ENCODE data around the gene MLXIP.

The MLXIP gene

DNA sequence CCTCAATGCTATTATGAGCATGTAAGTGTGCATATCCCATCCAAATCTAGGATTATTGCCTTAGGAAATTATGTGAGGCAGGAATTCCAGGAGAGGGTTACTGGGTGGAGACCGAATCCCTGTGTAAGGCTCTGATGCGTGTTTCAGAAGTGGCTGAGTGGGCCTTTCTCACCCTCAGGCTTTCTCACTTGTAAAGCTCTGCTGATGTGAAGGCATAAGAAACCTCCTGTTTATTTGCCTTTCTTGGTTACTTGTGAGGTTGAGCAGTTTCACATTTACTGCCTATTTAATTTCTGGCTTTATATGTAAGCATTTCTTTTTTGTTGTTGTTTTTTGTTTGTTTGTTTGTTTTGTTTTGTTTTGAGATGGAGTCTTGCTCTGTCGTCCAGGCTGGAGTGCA, 84.4 kb downstream of the MLXIP start:
- DNase-seq (ENCODE audit: low read depth) = no peak
- TF ChIP-seq, protein P1, sequence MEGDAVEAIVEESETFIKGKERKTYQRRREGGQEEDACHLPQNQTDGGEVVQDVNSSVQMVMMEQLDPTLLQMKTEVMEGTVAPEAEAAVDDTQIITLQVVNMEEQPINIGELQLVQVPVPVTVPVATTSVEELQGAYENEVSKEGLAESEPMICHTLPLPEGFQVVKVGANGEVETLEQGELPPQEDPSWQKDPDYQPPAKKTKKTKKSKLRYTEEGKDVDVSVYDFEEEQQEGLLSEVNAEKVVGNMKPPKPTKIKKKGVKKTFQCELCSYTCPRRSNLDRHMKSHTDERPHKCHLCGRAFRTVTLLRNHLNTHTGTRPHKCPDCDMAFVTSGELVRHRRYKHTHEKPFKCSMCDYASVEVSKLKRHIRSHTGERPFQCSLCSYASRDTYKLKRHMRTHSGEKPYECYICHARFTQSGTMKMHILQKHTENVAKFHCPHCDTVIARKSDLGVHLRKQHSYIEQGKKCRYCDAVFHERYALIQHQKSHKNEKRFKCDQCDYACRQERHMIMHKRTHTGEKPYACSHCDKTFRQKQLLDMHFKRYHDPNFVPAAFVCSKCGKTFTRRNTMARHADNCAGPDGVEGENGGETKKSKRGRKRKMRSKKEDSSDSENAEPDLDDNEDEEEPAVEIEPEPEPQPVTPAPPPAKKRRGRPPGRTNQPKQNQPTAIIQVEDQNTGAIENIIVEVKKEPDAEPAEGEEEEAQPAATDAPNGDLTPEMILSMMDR (IDR thresholded peaks at IDR 0.05; ENCODE audit: insufficient read depth, low read depth, low read length, missing control alignments) = no peak
- H3K4me3 ChIP-seq (ENCODE audit: low read depth, low read length) = no peak overlapping the region

DNA sequence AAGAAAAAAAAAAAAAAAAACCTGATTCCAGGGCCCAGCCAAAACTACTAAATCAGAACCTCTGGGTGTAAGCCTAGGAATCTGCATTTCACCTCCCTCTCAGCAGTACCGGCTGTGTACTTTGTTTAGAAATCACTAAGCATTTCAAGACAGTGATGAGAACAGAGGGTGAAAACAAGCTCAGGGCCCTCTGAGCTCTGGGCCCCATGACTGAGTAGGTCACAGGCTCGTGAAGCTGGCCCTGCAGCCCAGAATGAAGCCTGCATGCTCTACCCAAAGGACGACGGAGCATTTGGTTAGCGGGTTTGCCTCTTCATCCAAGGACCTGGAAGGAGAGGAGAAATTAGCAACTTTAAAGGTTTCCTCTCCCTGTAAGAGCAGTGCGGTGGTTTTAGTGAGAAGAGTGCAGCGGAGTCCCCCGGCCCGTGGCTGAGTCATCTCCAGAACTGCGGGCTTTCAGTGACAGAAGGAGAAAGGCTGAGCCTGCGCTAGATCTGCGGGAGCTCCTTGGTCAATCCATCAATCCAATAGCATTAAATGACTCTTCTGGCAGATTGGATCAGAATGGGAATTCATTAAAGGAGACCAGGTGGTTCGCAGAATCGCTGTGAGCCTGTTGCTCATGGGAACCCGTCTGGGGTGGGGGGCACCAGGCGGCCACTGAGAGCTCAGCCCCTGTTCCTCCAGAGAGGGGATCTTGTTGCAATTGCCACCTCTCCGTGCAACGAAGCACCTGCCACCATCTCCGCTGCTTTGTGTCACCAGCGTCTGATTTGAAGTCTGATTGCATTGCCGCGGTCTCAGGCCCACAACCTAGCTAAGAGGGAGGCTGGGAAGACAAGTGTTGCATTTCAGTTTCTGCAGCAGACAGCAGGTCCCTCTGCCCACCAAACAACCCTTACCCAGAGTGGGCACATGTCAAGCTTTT, 88.1 kb downstream of the MLXIP start:
- TF ChIP-seq, protein P1 (IDR thresholded peaks at IDR 0.05; ENCODE audit: insufficient read depth, low read depth, low read length, missing control alignments) = no peak
- H3K4me3 ChIP-seq (ENCODE audit: low read depth, low read length) = no peak overlapping the region
- peak; percentile 72 for DNase-seq (ENCODE audit: low read depth)

DNA sequence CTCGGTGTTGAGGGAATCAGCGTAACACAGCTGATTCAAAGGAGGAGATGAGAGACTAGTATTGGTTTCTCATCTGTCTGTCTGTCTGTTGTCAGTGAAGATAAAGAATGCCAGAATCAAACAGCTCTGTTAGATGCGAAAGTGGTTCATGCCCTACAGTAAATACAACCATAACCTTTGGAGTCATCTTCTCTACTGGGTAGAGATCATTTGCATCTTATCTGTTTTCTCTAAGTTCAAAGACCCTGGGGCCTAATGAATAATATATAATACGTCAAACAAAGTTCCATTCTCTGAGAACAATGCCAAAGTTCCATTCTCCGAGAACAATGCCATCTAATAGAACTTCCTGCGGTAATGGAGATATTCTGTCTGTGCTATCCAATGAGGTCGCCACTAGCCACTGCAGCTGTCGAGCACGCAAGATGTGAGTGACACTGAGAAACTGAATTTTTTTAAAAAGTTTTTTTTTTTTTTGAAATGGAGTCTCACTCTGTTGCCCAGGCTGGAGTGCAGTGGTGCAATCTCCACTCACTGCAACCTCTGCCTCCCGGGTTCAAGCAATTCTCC, 88.9 kb downstream of the MLXIP start:
- no peak overlapping the region for H3K4me3 ChIP-seq (ENCODE audit: low read depth, low read length)
- DNase-seq (ENCODE audit: low read depth) = no peak
- TF ChIP-seq, protein P1 (IDR thresholded peaks at IDR 0.05; ENCODE audit: insufficient read depth, low read depth, low read length, missing control alignments) = no peak

DNA sequence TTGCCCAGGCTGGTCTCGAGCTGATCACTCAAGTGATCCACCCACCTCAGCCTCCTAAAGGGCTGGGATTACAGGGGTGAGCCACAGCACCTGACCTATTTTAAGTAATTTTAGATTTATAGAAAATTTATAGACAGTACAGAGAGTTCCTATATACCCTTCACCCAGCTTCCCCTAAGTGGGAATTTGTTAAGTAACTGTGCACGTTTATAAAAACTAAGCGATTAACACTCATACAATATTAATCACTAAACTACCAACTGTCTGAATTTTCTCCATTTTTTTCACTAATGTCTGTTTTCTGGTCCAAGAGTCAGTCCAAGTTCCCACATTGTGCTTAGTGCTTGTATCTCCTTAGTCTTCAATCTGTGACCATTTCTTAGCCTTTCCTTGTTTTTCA, 89.9 kb downstream of the MLXIP start:
- no peak for DNase-seq (ENCODE audit: low read depth)
- no peak overlapping the region for H3K4me3 ChIP-seq (ENCODE audit: low read depth, low read length)
- TF ChIP-seq, protein P1 (IDR thresholded peaks at IDR 0.05; ENCODE audit: insufficient read depth, low read depth, low read length, missing control alignments) = no peak

DNA sequence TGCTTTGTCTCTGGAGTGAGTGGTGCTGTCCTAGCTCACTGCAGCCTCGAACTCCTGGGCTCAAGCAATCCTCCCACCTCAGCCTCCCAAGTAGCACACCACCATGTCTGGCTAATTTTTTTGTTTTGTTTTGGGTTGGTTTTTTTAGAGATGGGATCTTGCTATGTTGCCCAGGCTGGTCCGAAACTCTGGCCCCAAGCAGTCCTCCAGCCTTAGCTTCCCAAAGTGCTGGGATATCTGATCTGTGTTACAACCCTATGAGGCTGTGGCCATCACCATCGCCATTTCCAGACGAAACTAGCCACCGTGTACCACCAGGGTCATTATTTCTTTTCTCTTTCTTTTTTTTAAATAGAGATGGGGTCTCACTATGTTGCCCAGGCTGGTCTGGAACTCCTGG, 92.8 kb downstream of the MLXIP start:
- no peak for DNase-seq (ENCODE audit: low read depth)
- H3K4me3 ChIP-seq (ENCODE audit: low read depth, low read length) = no peak overlapping the region
- TF ChIP-seq, protein P1 (IDR thresholded peaks at IDR 0.05; ENCODE audit: insufficient read depth, low read depth, low read length, missing control alignments) = no peak

DNA sequence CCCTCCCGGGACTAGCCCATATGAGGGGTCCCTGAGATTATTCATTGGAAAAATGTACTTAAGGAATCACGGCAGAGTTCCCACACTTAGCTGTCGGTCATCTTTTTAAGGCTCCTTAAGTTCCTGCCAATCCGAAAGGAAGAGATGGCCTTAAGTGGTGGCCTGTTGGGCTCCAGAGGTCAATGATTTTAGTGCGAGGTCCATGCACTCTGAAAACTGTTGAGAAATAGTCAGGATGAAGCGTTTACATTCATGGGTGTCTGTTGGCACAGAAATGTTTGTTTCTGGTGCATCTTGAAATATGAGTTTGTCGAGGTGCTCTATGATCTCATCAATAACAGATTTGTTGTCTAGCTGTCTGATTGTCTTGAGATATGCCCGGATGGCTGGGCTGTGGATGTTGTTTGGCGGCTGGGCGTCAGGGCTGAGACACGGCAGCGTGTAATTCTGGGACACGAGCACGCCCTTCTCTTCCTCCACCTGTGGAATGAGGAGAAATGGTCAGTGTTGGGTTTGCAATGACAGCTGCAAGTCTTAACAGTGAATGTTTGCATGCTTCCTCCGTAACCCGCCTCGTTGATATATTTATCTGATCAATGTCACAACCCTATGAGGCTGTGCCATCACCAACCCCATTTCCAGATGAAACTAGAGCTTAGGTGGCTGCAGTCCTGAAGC, 93.8 kb downstream of the MLXIP start:
- DNase-seq (ENCODE audit: low read depth) = no peak
- TF ChIP-seq, protein P1 (IDR thresholded peaks at IDR 0.05; ENCODE audit: insufficient read depth, low read depth, low read length, missing control alignments) = no peak
- no peak overlapping the region for H3K4me3 ChIP-seq (ENCODE audit: low read depth, low read length)
